ENCODE results near the gene RGS19. TPM values are rescaled to one million over a fixed set of nuclear protein-coding genes. Genes with fewer than 3 reads are reported as not detected.

Gene RGS19
- total and polyA plus RNA-seq, 2 of the 8 experiments (the other 6 are each of a cell fraction or from before 2014, with no cell fraction given) = 12.7 to 16.8 TPM

DNA sequence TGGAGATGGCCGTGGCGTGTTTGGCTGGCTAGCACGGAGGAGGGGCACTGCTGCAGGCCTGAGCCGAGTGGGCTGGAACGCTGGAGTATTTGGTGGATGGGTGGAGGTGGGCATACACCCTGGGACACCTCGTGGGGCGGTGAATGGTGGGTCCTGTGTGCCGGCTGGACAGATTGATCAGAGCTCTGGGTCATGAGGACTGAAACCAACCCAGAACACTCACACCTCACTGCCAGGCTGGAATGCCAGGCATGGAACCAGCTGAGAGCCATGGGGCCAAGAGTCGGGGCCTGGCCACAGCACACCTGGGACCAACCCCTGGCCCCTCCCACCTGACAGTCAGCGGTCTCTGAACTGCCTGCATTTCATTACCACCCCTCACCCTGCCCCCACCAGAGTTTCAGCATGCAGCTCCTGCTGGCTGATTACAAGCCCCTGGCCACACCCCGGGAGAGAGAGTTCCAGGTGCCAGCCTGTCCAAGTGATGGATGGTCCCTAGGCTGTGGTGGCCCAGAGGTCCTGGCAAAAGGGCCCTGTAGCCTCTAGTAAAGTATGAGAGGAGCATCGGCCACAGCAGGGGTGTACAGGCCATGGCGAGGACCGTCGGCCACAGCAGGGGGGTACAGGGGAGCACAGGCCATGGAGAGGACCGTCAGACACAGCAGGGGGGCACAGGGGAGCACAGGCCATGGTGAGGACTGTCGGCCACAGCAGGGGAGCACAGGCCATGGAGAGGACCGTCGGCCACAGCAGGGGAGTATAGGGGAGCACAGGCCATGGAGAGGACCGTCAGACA is 24.8 kb upstream of the RGS19 start:
- Histone ChIP-seq H3K23ac (ENCODE audit: insufficient read length) (no peak overlapping the region), H3K4me2 (ENCODE audit: insufficient read depth in 1 of 2, low read depth in 2 of 2, low read length in 2 of 2) (peak overlapping the region in 1 of 2 experiments; percentile 25; a peak in 1 of 4 replicates), H3K36me3 (ENCODE audit: control insufficient read depth in 2 of 4, insufficient read depth in 4 of 4, low read length in 3 of 4) (no peaks in the 10 kb centered on the region), H3K27ac (ENCODE audit: low read depth, low read length) (no peak overlapping the region), H2AK5ac (ENCODE audit: low read depth, low read length) (0 out of 2 replicates have a peak overlapping the region, but pooled peaks have one; percentile 65), H4K8ac (ENCODE audit: extremely low read depth, insufficient read depth, low read length) (no peak overlapping the region), H3K79me1 (ENCODE audit: low read depth, low read length) (no peaks in the 10 kb centered on the region; the same call in 1 of the 2 replicates), H2BK120ac (replicated peaks; ENCODE audit: low read depth, low read length) (no peak overlapping the region), H3K56ac (replicated peaks; ENCODE audit: insufficient read length, low read depth, low read length) (no peak overlapping the region), H4K20me1 (replicated peaks in 1 of 2; ENCODE audit: control insufficient read depth in 1 of 2, insufficient read depth in 2 of 2, low read length in 2 of 2) (peaks cover 2 to 3% of the 10 kb centered on the region in 2 experiments), H3K9ac (replicated peaks in 1 of 4; ENCODE audit: extremely low read depth in 1 of 4, low read depth in 3 of 4, low read length in 3 of 4) (no peak overlapping the region), H3K27me3 (replicated peaks in 1 of 4; ENCODE audit: control insufficient read depth in 3 of 4, extremely low read depth in 1 of 4, insufficient read depth in 3 of 4, low read length in 3 of 4) (peaks cover 2 to 26% (median 21%) of the 10 kb centered on the region in 4 experiments), H3K18ac (ENCODE audit: extremely low read depth, low read length) (no peak overlapping the region), H3K79me2 (ENCODE audit: control insufficient read depth in 1 of 2, insufficient read depth in 2 of 2, low read length in 2 of 2) (no peaks in the 10 kb centered on the region), H3K4ac (replicated peaks; ENCODE audit: insufficient read length, low read depth, low read length) (no peak overlapping the region), H2BK20ac (ENCODE audit: low read length) (no peak overlapping the region), H3K14ac (ENCODE audit: insufficient read length) (no peak overlapping the region), H2BK15ac (ENCODE audit: low read length) (no peak overlapping the region), H4K5ac (ENCODE audit: insufficient read length, low read depth, low read length) (no peak overlapping the region), H3K9me3 (ENCODE audit: insufficient read depth in 2 of 2, low read depth in 1 of 2, low read length in 1 of 2) (no peaks in the 10 kb centered on the region), H3K4me3 (ENCODE audit: extremely low read depth in 1 of 4, insufficient read depth in 2 of 4, low read depth in 3 of 4, low read length in 4 of 4) (no peak overlapping the region), H4K91ac (replicated peaks; ENCODE audit: insufficient read length, low read length) (no peak overlapping the region), H2BK12ac (ENCODE audit: low read depth, low read length) (0 out of 2 replicates have a peak overlapping the region, but pooled peaks have one; percentile 50), H3K4me1 (replicated peaks in 1 of 4; ENCODE audit: control insufficient read depth in 3 of 4, insufficient read depth in 4 of 4, low read length in 3 of 4) (peaks cover 0 to 8% (median 3%) of the 10 kb centered on the region in 4 experiments; a peak in 3 of 7 replicates), H2AFZ (ENCODE audit: low read length) (no peak overlapping the region), H3K23me2 (ENCODE audit: low read depth, low read length) (peaks cover 2% of the 10 kb centered on the region; the same call in 1 of the 2 replicates), H2BK5ac (ENCODE audit: low read depth, low read length) (no peak overlapping the region)
- ChIA-PET CTCF (ENCODE audit: partially characterized antibody) (interaction anchor here (3.5 to 3.8 kb wide), 2 partner anchors 13 kb away, joined by 12 to 28 read pairs; no protein-coding TSS in a partner anchor), POLR2A (ENCODE audit: partially characterized antibody) (interaction anchor here (0.8 kb wide), 1 partner anchor 19 kb away, joined by 3 read pairs; no protein-coding TSS in a partner anchor)
- DNase-seq (ENCODE audit: low read depth in 1 of 2, low spot score in 2 of 2) (peak in 1 of 2 experiments; percentile 48), FAIRE-seq (no peak)
- TF ChIP-seq TBP (IDR thresholded peaks at IDR 0.05; ENCODE audit: low read depth, low read length) (no peak), TCF12 (IDR thresholded peaks at IDR 0.05; ENCODE audit: low read depth, low read length) (0 out of 2 replicates have a peak, but pooled peaks have one; percentile 27)
- WGBS, 2 experiments (ENCODE audit: extremely low coverage in 1 of 2, insufficient coverage in 1 of 2, insufficient read length in 1 of 2, insufficient replicate concordance in 2 of 2, low coverage in 1 of 2, low lambda C conversion rate in 2 of 2, missing lambda C conversion rate in 1 of 2) = 83% methylated on average over 20 of the region's 20 CpGs; no CpG with 5 or more reads in 1 of the 2 experiments
